T-cell (primary cell): ENCODE results near the gene EEPD1. TPM values are rescaled to one million over a fixed set of nuclear protein-coding genes. Genes with fewer than 3 reads are reported as not detected.
A peak's percentile ranks its signal among the peaks of the same experiment; 100 is the strongest.

ENCODE experiments used
- ATAC-seq, 4 experiments: fragments of 200-7000 bp in 3 of 4; fragments of 150-1000 bp in 1 of 4; cut with Tn5 transposase; replicated peaks in 1 of 4; 1 replicate in 3 of 4; 2 replicates in 1 of 4; pipeline ENCODE4 v1.10.0; 2021; ENCODE audit warnings: moderate library complexity in 3 of 4, mild to moderate bottlenecking in 2 of 4, moderate number of reproducible peaks in 1 of 4
- CTCF ChIA-PET, 2 donors: fragments of 300-600 bp; sonication (Branson Sonifier 250); formaldehyde crosslinking; loops; one replicate each; lab custom pipeline; 2022; ENCODE audit warnings: antibody characterized with exemption in 2 of 2; lab: Charles Lee
- POLR2A ChIA-PET, 2 donors: fragments of 300-600 bp; sonication (Branson Sonifier 250); formaldehyde crosslinking; loops; one replicate each; lab custom pipeline; 2022; ENCODE audit warnings: antibody characterized with exemption in 2 of 2; lab: Charles Lee
- DNase-seq, 35 experiments: peaks; one replicate each; pipeline versions ENCODE4 v3.0.0 to v3.0.0-alpha.2; 2013 to 2023
- H3K27ac ChIP-seq: one replicate; pipeline ENCODE4 v1.5.1; 2013; ENCODE audit warnings: low read length
- H3K27me3 ChIP-seq, 2 experiments: replicated peaks in 1 of 2; 1 replicate in 1 of 2; 2 replicates in 1 of 2; pipeline versions ENCODE4 v1.6.1 to v1.7.0; 2013; ENCODE audit warnings: low read length in 1 of 2, mixed read lengths in 1 of 2; ENCODE audit not compliant: control insufficient read depth in 2 of 2, insufficient read depth in 2 of 2; ENCODE audit errors: extremely low read depth in 1 of 2
- H3K36me3 ChIP-seq, 2 donors: 1 replicate in 1 of 2; 2 replicates in 1 of 2; pipeline versions ENCODE4 v1.6.1 to v1.7.0; 2013; ENCODE audit warnings: low read length in 1 of 2; ENCODE audit not compliant: control insufficient read depth in 2 of 2, insufficient read depth in 1 of 2; ENCODE audit errors: extremely low read depth in 1 of 2
- H3K4me1 ChIP-seq, 2 experiments: 1 replicate in 1 of 2; 2 replicates in 1 of 2; pipeline versions ENCODE4 v1.6.1 to v1.7.0; 2013; ENCODE audit warnings: low read length in 2 of 2, mixed read lengths in 1 of 2; ENCODE audit not compliant: insufficient read depth in 2 of 2, control insufficient read depth in 1 of 2; ENCODE audit errors: extremely low read depth in 1 of 2
- H3K4me3 ChIP-seq, 2 donors: 1 replicate in 1 of 2; 2 replicates in 1 of 2; pipeline versions ENCODE4 v1.5.1 to v1.7.0; 2013; ENCODE audit warnings: mild to moderate bottlenecking in 2 of 2, low read length in 1 of 2, moderate library complexity in 1 of 2; ENCODE audit not compliant: control insufficient read depth in 1 of 2; ENCODE audit errors: extremely low read depth in 1 of 2
- H3K9me3 ChIP-seq: 2 replicates; pipeline ENCODE4 v1.7.0; 2013
- H3K27ac Mint-ChIP-seq, 2 donors: one replicate each; pipeline ENCODE4 v1.8.0; 2020 to 2021; ENCODE audit warnings: mild to moderate bottlenecking in 2 of 2, mixed read lengths in 2 of 2
- H3K27me3 Mint-ChIP-seq, 2 donors: one replicate each; pipeline ENCODE4 v1.8.0; 2021 to 2022; ENCODE audit warnings: mixed read lengths in 2 of 2
- H3K36me3 Mint-ChIP-seq: one replicate; pipeline ENCODE4 v1.8.0; 2021; ENCODE audit warnings: mixed read lengths
- H3K4me1 Mint-ChIP-seq, 3 donors: one replicate each; pipeline ENCODE4 v1.8.0; 2020 to 2022; ENCODE audit warnings: mixed read lengths in 3 of 3, mild to moderate bottlenecking in 1 of 3
- H3K4me3 Mint-ChIP-seq, 3 donors: one replicate each; pipeline ENCODE4 v1.8.0; 2020 to 2022; ENCODE audit warnings: mild to moderate bottlenecking in 3 of 3, mixed read lengths in 3 of 3, moderate library complexity in 3 of 3
- H3K9me3 Mint-ChIP-seq, 3 donors: one replicate each; pipeline ENCODE4 v1.8.0; 2020 to 2022; ENCODE audit warnings: mixed read lengths in 3 of 3
- WGBS: methylation state at CpG from one replicate; pipeline ENCODE4 v1.1.5; 2013; ENCODE audit warnings: missing lambda C conversion rate; ENCODE audit not compliant: insufficient coverage; 5-methylcytosine and 5-hydroxymethylcytosine counted together
- total RNA-seq, 35 experiments: library from RNA in 6 of 35; stranded (reverse) in 6 of 35; fragments of 120-200 nt in 1 of 35; gene quantifications; one replicate each; pipeline versions ENCODE4 v1.2.1 to v1.2.4 and lab custom pipeline; 2013 to 2026

Gene EEPD1
- total RNA-seq, 5 donors from 2014 or later (not counting 1 experiment from before 2014, with no cell fraction given) = 2.7 to 16.2 (median 4.2) TPM

GRCh38 chr7:36185092-36185491, 32.0 kb downstream of the EEPD1 start:
- Mint-ChIP-seq H3K9me3 (no peaks in the 10 kb centered on the region), H3K27ac (no peak overlapping the region), H3K4me3 (no peak overlapping the region), H3K27me3 (no peaks in the 10 kb centered on the region), H3K4me1 (no peaks in the 10 kb centered on the region), H3K36me3 (no peaks in the 10 kb centered on the region)
- Histone ChIP-seq H3K4me1 (no peaks in the 10 kb centered on the region), H3K4me3 (no peak overlapping the region), H3K9me3 (no peaks in the 10 kb centered on the region), H3K27ac (no peak overlapping the region), H3K27me3 (peaks cover 0 to 9% of the 10 kb centered on the region in 2 experiments), H3K36me3 (no peaks in the 10 kb centered on the region)
- ChIA-PET CTCF (no interaction called here), POLR2A (no interaction called here)
- ATAC-seq (no peak), DNase-seq (no peak)
- WGBS = no CpG with 5 or more reads among the region's 2 CpGs

- ChIA-PET CTCF (no interaction called here), POLR2A (no interaction called here)
- Mint-ChIP-seq H3K4me1 (no peaks in the 10 kb centered on the region), H3K27me3 (no peaks in the 10 kb centered on the region), H3K9me3 (no peaks in the 10 kb centered on the region), H3K27ac (no peak overlapping the region), H3K36me3 (no peaks in the 10 kb centered on the region), H3K4me3 (no peak overlapping the region)
- DNase-seq (no peak), ATAC-seq (no peak)
- no peaks in the 10 kb centered on the region for H3K36me3 ChIP-seq
- H3K4me1 ChIP-seq = no peaks in the 10 kb centered on the region
- no peaks in the 10 kb centered on the region for H3K9me3 ChIP-seq
- no peak overlapping the region for H3K27ac ChIP-seq
- no peak overlapping the region for H3K4me3 ChIP-seq
- WGBS = 86% methylated on average over 5 of the region's 7 CpGs
- peaks cover 0 to 5% of the 10 kb centered on the region in 2 experiments for H3K27me3 ChIP-seq
These were observed 32.7 kb downstream of the EEPD1 start for GRCh38 chr7:36185756-36186155.

- Mint-ChIP-seq H3K4me1 (no peaks in the 10 kb centered on the region), H3K27me3 (no peaks in the 10 kb centered on the region), H3K9me3 (no peaks in the 10 kb centered on the region), H3K4me3 (no peak overlapping the region), H3K36me3 (no peaks in the 10 kb centered on the region), H3K27ac (no peak overlapping the region)
- WGBS = 80% methylated on average over 1 of the region's 6 CpGs
- Histone ChIP-seq H3K4me3 (no peak overlapping the region), H3K27me3 (peaks cover 0 to 2% of the 10 kb centered on the region in 2 experiments), H3K4me1 (no peaks in the 10 kb centered on the region), H3K9me3 (no peaks in the 10 kb centered on the region), H3K36me3 (no peaks in the 10 kb centered on the region), H3K27ac (no peak overlapping the region)
- ATAC-seq (no peak), DNase-seq (no peak)
- CTCF ChIA-PET = interaction anchor here in 1 of 2 donors (1.2 kb wide), 1 partner anchor 105 kb away, joined by 3 read pairs; no protein-coding TSS in a partner anchor
- POLR2A ChIA-PET = no interaction called here
These were observed 33.5 kb downstream of the EEPD1 start for GRCh38 chr7:36186359-36187121.

GRCh38 chr7:36188266-36188665, 35.2 kb downstream of the EEPD1 start:
- Mint-ChIP-seq H3K9me3 (no peaks in the 10 kb centered on the region), H3K4me1 (no peaks in the 10 kb centered on the region), H3K27ac (no peak overlapping the region), H3K27me3 (no peaks in the 10 kb centered on the region), H3K36me3 (no peaks in the 10 kb centered on the region), H3K4me3 (no peak overlapping the region)
- CTCF ChIA-PET = no interaction called here
- 88% methylated on average over 5 of the region's 5 CpGs for WGBS
- Histone ChIP-seq H3K9me3 (no peaks in the 10 kb centered on the region), H3K36me3 (no peaks in the 10 kb centered on the region), H3K4me1 (no peaks in the 10 kb centered on the region), H3K27me3 (no peaks in the 10 kb centered on the region), H3K27ac (no peak overlapping the region), H3K4me3 (no peak overlapping the region)
- no peak for DNase-seq
- POLR2A ChIA-PET = no interaction called here
- no peak for ATAC-seq

- Mint-ChIP-seq H3K9me3 (no peaks in the 10 kb centered on the region), H3K4me1 (no peaks in the 10 kb centered on the region), H3K27me3 (no peaks in the 10 kb centered on the region), H3K27ac (no peak overlapping the region), H3K36me3 (no peaks in the 10 kb centered on the region), H3K4me3 (no peak overlapping the region)
- no peaks in the 10 kb centered on the region for H3K36me3 ChIP-seq
- H3K27me3 ChIP-seq = no peaks in the 10 kb centered on the region
- WGBS = 83% methylated on average over 2 of the region's 4 CpGs
- H3K27ac ChIP-seq = no peak overlapping the region
- ATAC-seq (no peak), DNase-seq (no peak)
- ChIA-PET CTCF (no interaction called here), POLR2A (no interaction called here)
- H3K4me1 ChIP-seq = no peaks in the 10 kb centered on the region
- no peak overlapping the region for H3K4me3 ChIP-seq
- no peaks in the 10 kb centered on the region for H3K9me3 ChIP-seq
These were observed 35.9 kb downstream of the EEPD1 start for GRCh38 chr7:36188906-36189305.

- Histone ChIP-seq H3K27me3 (no peaks in the 10 kb centered on the region), H3K4me3 (no peak overlapping the region), H3K36me3 (no peaks in the 10 kb centered on the region), H3K4me1 (no peaks in the 10 kb centered on the region), H3K27ac (no peak overlapping the region), H3K9me3 (no peaks in the 10 kb centered on the region)
- ATAC-seq (no peak), DNase-seq (peak in 1 of 35 experiments; percentile 16)
- no peak overlapping the region for H3K4me3 Mint-ChIP-seq
- CTCF ChIA-PET = interaction anchor here in 1 of 2 donors (0.6 kb wide), 1 partner anchor 129 kb away, joined by 4 read pairs; no protein-coding TSS in a partner anchor
- H3K27ac Mint-ChIP-seq = no peak overlapping the region
- H3K36me3 Mint-ChIP-seq = no peaks in the 10 kb centered on the region
- H3K9me3 Mint-ChIP-seq = no peaks in the 10 kb centered on the region
- H3K4me1 Mint-ChIP-seq = no peaks in the 10 kb centered on the region
- WGBS = 84% methylated on average over 3 of the region's 5 CpGs
- POLR2A ChIA-PET = no interaction called here
- no peaks in the 10 kb centered on the region for H3K27me3 Mint-ChIP-seq
These were observed 37.6 kb downstream of the EEPD1 start for GRCh38 chr7:36190447-36191291.
